SK-N-MC (cell line): ENCODE results near the gene TAF3.
"Not testable (repeated sequence)": the region's sequence is repeated elsewhere in the genome, so short reads cannot be mapped to it uniquely, and the experiment has no call there.

Source experiments
- EZH2 ChIP-seq: fragments of 200-600 bp; sonication (generic); IDR thresholded peaks from one replicate; pipeline ENCODE4 v1.6.1; 2017; ENCODE audit warnings: antibody characterized with exemption
- FOXP2 ChIP-seq: optimal IDR thresholded peaks from 2 replicates; pipeline ENCODE3; 2011; ENCODE audit warnings: mild to moderate bottlenecking, moderate library complexity; ENCODE audit not compliant: insufficient read depth; ENCODE audit errors: extremely low read length, control extremely low read depth
- POLR2AphosphoS5 ChIP-seq: IDR thresholded peaks from 2 replicates; pipeline ENCODE4 v1.6.1; 2012; ENCODE audit warnings: mild to moderate bottlenecking, low read depth, low read length, borderline replicate concordance

- not testable (repeated sequence) for TF ChIP-seq EZH2, POLR2AphosphoS5, FOXP2
Measured at GRCh38 chr10:7811743-7812142, 6.6 kb upstream of the TAF3 start.
